H9 (cell line): ENCODE results near the gene PXK. TPM values are rescaled to one million over a fixed set of nuclear protein-coding genes. Genes with fewer than 3 reads are reported as not detected.

ENCODE experiments used
- DNase-seq: peaks from one replicate; pipeline ENCODE4 v3.0.0-alpha.2; 2017
- H2AFZ ChIP-seq: one replicate; pipeline ENCODE4 v1.6.1; 2013; ENCODE audit warnings: mild to moderate bottlenecking, low read length, control low read depth, moderate library complexity
- H2AK5ac ChIP-seq: 2 replicates; pipeline ENCODE4 v1.6.1; 2013; ENCODE audit warnings: low read length, control low read depth, mixed read lengths; ENCODE audit not compliant: insufficient read length
- H2BK120ac ChIP-seq: one replicate; pipeline ENCODE4 v1.6.1; 2013; ENCODE audit warnings: low read depth, mild to moderate bottlenecking, low read length, control low read depth, inconsistent platforms; ENCODE audit not compliant: poor library complexity, severe bottlenecking
- H2BK12ac ChIP-seq: 2 replicates; pipeline ENCODE4 v1.6.1; 2013; ENCODE audit warnings: low read length, control low read depth, mixed read lengths, low read depth; ENCODE audit not compliant: insufficient read length
- H2BK15ac ChIP-seq: 2 replicates; pipeline ENCODE4 v1.6.1; 2013; ENCODE audit warnings: low read depth, low read length, control low read depth
- H2BK20ac ChIP-seq: one replicate; pipeline ENCODE4 v1.6.1; 2013; ENCODE audit warnings: low read depth, mild to moderate bottlenecking, low read length, control low read depth, inconsistent platforms; ENCODE audit not compliant: poor library complexity, severe bottlenecking
- H2BK5ac ChIP-seq: 2 replicates; pipeline ENCODE4 v1.6.1; 2013; ENCODE audit warnings: low read length, control low read depth, mixed read lengths; ENCODE audit not compliant: insufficient read length
- H3K14ac ChIP-seq: 2 replicates; pipeline ENCODE4 v1.6.1; 2013; ENCODE audit warnings: low read length, control low read depth; ENCODE audit not compliant: insufficient read depth
- H3K18ac ChIP-seq: 2 replicates; pipeline ENCODE4 v1.6.1; 2013; ENCODE audit warnings: low read depth, mild to moderate bottlenecking, mixed read lengths, low read length, control low read depth; ENCODE audit not compliant: insufficient read length
- H3K23ac ChIP-seq: 2 replicates; pipeline ENCODE4 v1.6.1; 2013; ENCODE audit warnings: low read length, control low read depth, mixed read lengths, low read depth; ENCODE audit not compliant: insufficient read length
- H3K23me2 ChIP-seq: 2 replicates; pipeline ENCODE4 v1.6.1; 2013; ENCODE audit warnings: low read depth, mild to moderate bottlenecking, mixed read lengths, low read length, control low read depth; ENCODE audit not compliant: insufficient read length, poor library complexity, severe bottlenecking
- H3K27ac ChIP-seq: 2 replicates; pipeline ENCODE4 v1.5.1; 2013; ENCODE audit warnings: low read length, control low read depth, mixed read lengths, low read depth; ENCODE audit not compliant: insufficient read length
- H3K27me3 ChIP-seq: 2 replicates; pipeline ENCODE4 v1.6.1; 2013; ENCODE audit warnings: low read length, control low read depth, inconsistent platforms; ENCODE audit not compliant: insufficient read depth
- H3K4ac ChIP-seq: 2 replicates; pipeline ENCODE4 v1.6.1; 2013; ENCODE audit warnings: low read depth, mild to moderate bottlenecking, control low read depth, inconsistent platforms, low read length, moderate library complexity
- H3K4me1 ChIP-seq: 2 replicates; pipeline ENCODE4 v1.6.1; 2013; ENCODE audit warnings: low read length, control low read depth, inconsistent platforms; ENCODE audit not compliant: insufficient read depth
- H3K4me2 ChIP-seq: 2 replicates; pipeline ENCODE4 v1.6.1; 2013; ENCODE audit warnings: low read length, control low read depth, mixed read lengths; ENCODE audit not compliant: insufficient read length, insufficient read depth
- H3K56ac ChIP-seq: 2 replicates; pipeline ENCODE4 v1.6.1; 2013; ENCODE audit warnings: low read depth, mild to moderate bottlenecking, mixed read lengths, low read length, control low read depth; ENCODE audit not compliant: insufficient read length
- H3K79me1 ChIP-seq: 2 replicates; pipeline ENCODE4 v1.6.1; 2013; ENCODE audit warnings: low read depth, mild to moderate bottlenecking, moderate library complexity, low read length, control low read depth, inconsistent platforms; ENCODE audit not compliant: insufficient read depth, poor library complexity, severe bottlenecking
- H3K79me2 ChIP-seq: 2 replicates; pipeline ENCODE4 v1.6.1; 2013; ENCODE audit warnings: low read length, control low read depth, inconsistent platforms; ENCODE audit not compliant: insufficient read depth
- H3K9ac ChIP-seq: 2 replicates; pipeline ENCODE4 v1.6.1; 2013; ENCODE audit warnings: low read length, control low read depth, mixed read lengths; ENCODE audit not compliant: insufficient read length; ENCODE audit errors: extremely low read depth
- H3K9me3 ChIP-seq: one replicate; pipeline ENCODE4 v1.6.1; 2013; ENCODE audit warnings: low read depth, low read length, inconsistent platforms; ENCODE audit not compliant: control insufficient read depth
- H3T11ph ChIP-seq: one replicate; pipeline ENCODE4 v1.6.1; 2013; ENCODE audit warnings: mild to moderate bottlenecking, low read length, control low read depth, inconsistent platforms
- H4K20me1 ChIP-seq: one replicate; pipeline ENCODE4 v1.6.1; 2013; ENCODE audit not compliant: control insufficient read depth, insufficient read length, insufficient read depth
- H4K5ac ChIP-seq: 2 replicates; pipeline ENCODE4 v1.6.1; 2013; ENCODE audit warnings: low read depth, mild to moderate bottlenecking, mixed read lengths, low read length, control low read depth; ENCODE audit not compliant: insufficient read length
- H4K8ac ChIP-seq: replicated peaks from 2 replicates; pipeline ENCODE4 v1.6.1; 2013; ENCODE audit warnings: low read length, control low read depth, mixed read lengths, low read depth; ENCODE audit not compliant: insufficient read length
- H4K91ac ChIP-seq: 2 replicates; pipeline ENCODE4 v1.6.1; 2013; ENCODE audit warnings: low read depth, mild to moderate bottlenecking, moderate library complexity, mixed read lengths, low read length, control low read depth; ENCODE audit not compliant: insufficient read length
- H3K27ac Mint-ChIP-seq, 3 experiments: 2 replicates in 2 of 3; 3 replicates in 1 of 3; pipeline ENCODE4 v1.8.0; 2020 to 2021; ENCODE audit warnings: mixed read lengths in 3 of 3, mild to moderate bottlenecking in 1 of 3, moderate library complexity in 1 of 3
- H3K27me3 Mint-ChIP-seq: 2 replicates; pipeline ENCODE4 v1.8.0; 2021; ENCODE audit warnings: low read depth, mild to moderate bottlenecking, moderate library complexity, mixed read lengths
- H3K36me3 Mint-ChIP-seq, 3 experiments: 2 replicates in 2 of 3; 3 replicates in 1 of 3; pipeline ENCODE4 v1.8.0; 2020 to 2021; ENCODE audit warnings: low read depth in 3 of 3, mixed read lengths in 3 of 3; ENCODE audit not compliant: insufficient read depth in 1 of 3
- H3K4me1 Mint-ChIP-seq, 2 experiments: 2 replicates each; pipeline ENCODE4 v1.8.0; 2020; ENCODE audit warnings: mixed read lengths in 2 of 2
- H3K4me3 Mint-ChIP-seq, 2 experiments: 2 replicates in 1 of 2; 3 replicates in 1 of 2; pipeline ENCODE4 v1.8.0; 2020 to 2021; ENCODE audit warnings: mild to moderate bottlenecking in 2 of 2, mixed read lengths in 2 of 2, moderate library complexity in 1 of 2
- H3K9me3 Mint-ChIP-seq, 2 experiments: 2 replicates in 1 of 2; 3 replicates in 1 of 2; pipeline ENCODE4 v1.8.0; 2020; ENCODE audit warnings: mild to moderate bottlenecking in 2 of 2, mixed read lengths in 2 of 2, moderate library complexity in 1 of 2
- CTCF ChIP-seq: fragments of 200-600 bp; sonication (generic); conservative IDR thresholded peaks from 3 replicates; pipeline ENCODE4 v1.8.0; 2021; ENCODE audit warnings: antibody characterized with exemption, mild to moderate bottlenecking
- WGBS: extraction: QIAGEN DNeasy Blood & Tissue Kit; methylation state at CpG from one replicate; pipeline ENCODE4 v1.1.7; 2013; ENCODE audit warnings: missing lambda C conversion rate, low lambda C conversion rate, mixed read lengths; ENCODE audit not compliant: insufficient read length; ENCODE audit errors: extremely low coverage; 5-methylcytosine and 5-hydroxymethylcytosine counted together
- total RNA-seq: library from RNA; stranded (reverse); gene quantifications from 2 replicates; pipeline ENCODE4 v1.2.1, GENCODE V29; 2021

Gene PXK
- total RNA-seq, 1 experiment from 2014 or later = 3.3 TPM

GRCh38 chr3:58411851-58412830, 79.4 kb downstream of the PXK start:
- Mint-ChIP-seq H3K4me3 (no peak overlapping the region), H3K36me3 (no peaks in the 10 kb centered on the region; a peak in 1 of 7 replicates), H3K4me1 (peaks cover 21 to 29% of the 10 kb centered on the region in 2 experiments), H3K9me3 (no peaks in the 10 kb centered on the region), H3K27me3 (peaks cover 3% of the 10 kb centered on the region; the same call in 1 of the 2 replicates), H3K27ac (no peak overlapping the region)
- Histone ChIP-seq H3K56ac (no peak overlapping the region), H3K23me2 (no peaks in the 10 kb centered on the region), H3K4me2 (no peak overlapping the region), H3K4ac (no peak overlapping the region), H2BK5ac (no peak overlapping the region), H4K20me1 (no peaks in the 10 kb centered on the region), H3K18ac (no peak overlapping the region), H2BK15ac (no peak overlapping the region), H3K27me3 (no peaks in the 10 kb centered on the region), H4K5ac (no peak overlapping the region), H3T11ph (no peak overlapping the region), H3K27ac (no peak overlapping the region), H3K9ac (no peak overlapping the region), H2AK5ac (no peak overlapping the region), H3K23ac (no peak overlapping the region), H4K8ac (no peak overlapping the region), H2AFZ (no peak overlapping the region), H3K79me1 (no peaks in the 10 kb centered on the region), H3K14ac (no peak overlapping the region; the same call in 1 of the 2 replicates), H2BK20ac (no peak overlapping the region), H3K79me2 (no peaks in the 10 kb centered on the region), H3K9me3 (no peaks in the 10 kb centered on the region), H2BK120ac (no peak overlapping the region), H4K91ac (no peak overlapping the region), H3K4me1 (no peaks in the 10 kb centered on the region), H2BK12ac (no peak overlapping the region)
- TF ChIP-seq CTCF = no peak
- no CpG with 5 or more reads among the region's 8 CpGs for WGBS
- DNase-seq = no peak
